MCF 10A (cell line): Measurements from ENCODE around the gene FRMD4B. TPM values are rescaled to one million over a fixed set of nuclear protein-coding genes. Genes with fewer than 3 reads are reported as not detected.
A peak's percentile ranks its signal among the peaks of the same experiment; 100 is the strongest.

Source experiments
- BruUV-seq: library from RNA; stranded (reverse); fragments of 400-500 nt; replicated peaks from 2 replicates; lab custom pipeline; 2021; lab: Mats Ljungman, UMichigan
- CTCF ChIA-PET: fragments of 300-600 bp; sonication (Branson Sonifier 250); formaldehyde crosslinking; extraction: SDS; loops from one replicate; lab custom pipeline; 2021; ENCODE audit warnings: antibody characterized with exemption, inconsistent platforms; lab: Yijun Ruan, JAX
- POLR2A ChIA-PET: fragments of 300-600, 350-650 bp; sonication (Branson Sonifier 250); formaldehyde crosslinking; extraction: SDS; loops from one replicate; lab custom pipeline; 2020; ENCODE audit warnings: antibody characterized with exemption, inconsistent platforms; lab: Yijun Ruan, JAX
- DNase-seq: peaks from one replicate; pipeline ENCODE4 v3.0.0-alpha.2; 2018; ENCODE audit not compliant: unreplicated experiment
- H3K27ac Mint-ChIP-seq: one replicate; pipeline ENCODE4 v1.8.0; 2022; ENCODE audit warnings: mild to moderate bottlenecking, low read depth, mixed read lengths; ENCODE audit not compliant: unreplicated experiment
- H3K27me3 Mint-ChIP-seq: one replicate; pipeline ENCODE4 v1.8.0; 2022; ENCODE audit warnings: mixed read lengths; ENCODE audit not compliant: insufficient read depth, unreplicated experiment
- H3K36me3 Mint-ChIP-seq: one replicate; pipeline ENCODE4 v1.8.0; 2022; ENCODE audit warnings: mild to moderate bottlenecking, moderate library complexity, mixed read lengths; ENCODE audit not compliant: insufficient read depth, unreplicated experiment
- H3K4me1 Mint-ChIP-seq: one replicate; pipeline ENCODE4 v1.8.0; 2022; ENCODE audit warnings: mixed read lengths; ENCODE audit not compliant: insufficient read depth, unreplicated experiment
- H3K4me3 Mint-ChIP-seq: one replicate; pipeline ENCODE4 v1.8.0; 2022; ENCODE audit warnings: mild to moderate bottlenecking, moderate library complexity, mixed read lengths; ENCODE audit not compliant: unreplicated experiment
- H3K9me3 Mint-ChIP-seq: one replicate; pipeline ENCODE4 v1.8.0; 2022; ENCODE audit warnings: mixed read lengths; ENCODE audit not compliant: unreplicated experiment
- CTCF ChIP-seq: fragments of 200-600 bp; IDR thresholded peaks from one replicate; pipeline ENCODE4 v1.8.0; 2022; ENCODE audit warnings: antibody characterized with exemption, mild to moderate bottlenecking; ENCODE audit not compliant: unreplicated experiment
- intact Hi-C: fragments of 100-400 bp; cut with micrococcal nuclease; formaldehyde crosslinking; loops from 2 replicates; pipeline ENCODE4 v1.14.1; 2022
- total RNA-seq: library from RNA; stranded (reverse); gene quantifications from 2 replicates; pipeline ENCODE4 v1.2.3, GENCODE V29; 2022

The FRMD4B gene
- total RNA-seq, 1 experiment from 2014 or later = 39.0 TPM

GRCh38 chr3:69226071-69226470 is 159.8 kb downstream of the FRMD4B start:
- intact Hi-C loops = no loop called here
- Mint-ChIP-seq H3K4me1 (peaks cover 15% of the 10 kb centered on the region), H3K27me3 (no peaks in the 10 kb centered on the region), H3K4me3 (no peak overlapping the region), H3K9me3 (no peaks in the 10 kb centered on the region), H3K36me3 (peaks cover 27% of the 10 kb centered on the region), H3K27ac (no peak overlapping the region)
- DNase-seq = no peak
- BruUV-seq = no TSS peak
- CTCF ChIA-PET = interaction anchor here (0.9 kb wide), 1 partner anchor 8 kb away, joined by 3 read pairs; no protein-coding TSS in a partner anchor
- POLR2A ChIA-PET = interaction anchor here (0.6 to 1.2 kb wide), 2 partner anchors 12 to 16 kb away, joined by 3 read pairs; no protein-coding TSS in a partner anchor
- TF ChIP-seq CTCF = no peak

- DNase-seq = no peak
- CTCF ChIA-PET = interaction anchor here (0.6 to 1.1 kb wide), 2 partner anchors 87 to 120 kb away, joined by 4 to 5 read pairs; no protein-coding TSS in a partner anchor
- Mint-ChIP-seq H3K4me3 (no peak overlapping the region), H3K27me3 (no peaks in the 10 kb centered on the region), H3K4me1 (peaks cover 8% of the 10 kb centered on the region), H3K27ac (no peak overlapping the region), H3K36me3 (peaks cover 63% of the 10 kb centered on the region), H3K9me3 (peaks cover 6% of the 10 kb centered on the region)
- intact Hi-C loops = no loop called here
- no TSS peak for BruUV-seq
- POLR2A ChIA-PET = no interaction called here
- no peak for TF ChIP-seq CTCF
Measured at GRCh38 chr3:69219101-69219708, 166.7 kb downstream of the FRMD4B start.

GRCh38 chr3:69218079-69218478 is 167.8 kb downstream of the FRMD4B start:
- BruUV-seq = no TSS peak
- POLR2A ChIA-PET = interaction anchor here (0.6 to 0.8 kb wide), 4 partner anchors 10 to 542 kb away, joined by 3 to 4 read pairs (median 3); no protein-coding TSS in a partner anchor
- Mint-ChIP-seq H3K4me1 (peaks cover 8% of the 10 kb centered on the region), H3K4me3 (no peak overlapping the region), H3K9me3 (peaks cover 6% of the 10 kb centered on the region), H3K27me3 (no peaks in the 10 kb centered on the region), H3K36me3 (peaks cover 61% of the 10 kb centered on the region), H3K27ac (no peak overlapping the region)
- no peak for DNase-seq
- CTCF ChIA-PET = interaction anchor here (0.9 to 1.2 kb wide), 3 partner anchors 14 to 88 kb away, joined by 3 to 5 read pairs (median 3); no protein-coding TSS in a partner anchor
- intact Hi-C loops = no loop called here
- no peak for TF ChIP-seq CTCF

- H3K4me1 Mint-ChIP-seq = peaks cover 15% of the 10 kb centered on the region
- no peak overlapping the region for H3K4me3 Mint-ChIP-seq
- ChIA-PET CTCF (interaction anchor here (0.5 to 1.2 kb wide), 7 partner anchors 12 to 103 kb away, joined by 3 to 5 read pairs (median 3); no protein-coding TSS in a partner anchor), POLR2A (interaction anchor here (0.6 kb wide), 1 partner anchor 44 kb away, joined by 3 read pairs; no protein-coding TSS in a partner anchor)
- no peaks in the 10 kb centered on the region for H3K27me3 Mint-ChIP-seq
- no peak for DNase-seq
- intact Hi-C loops = no loop called here
- peaks cover 6% of the 10 kb centered on the region for H3K9me3 Mint-ChIP-seq
- no peak for TF ChIP-seq CTCF
- H3K36me3 Mint-ChIP-seq = peaks cover 50% of the 10 kb centered on the region
- BruUV-seq = no TSS peak
- H3K27ac Mint-ChIP-seq = peak overlapping the region; percentile 27
Measured at GRCh38 chr3:69216981-69217380, 168.9 kb downstream of the FRMD4B start.
